ENCODE measurements around the gene NDRG4.

Gene NDRG4, protein sequence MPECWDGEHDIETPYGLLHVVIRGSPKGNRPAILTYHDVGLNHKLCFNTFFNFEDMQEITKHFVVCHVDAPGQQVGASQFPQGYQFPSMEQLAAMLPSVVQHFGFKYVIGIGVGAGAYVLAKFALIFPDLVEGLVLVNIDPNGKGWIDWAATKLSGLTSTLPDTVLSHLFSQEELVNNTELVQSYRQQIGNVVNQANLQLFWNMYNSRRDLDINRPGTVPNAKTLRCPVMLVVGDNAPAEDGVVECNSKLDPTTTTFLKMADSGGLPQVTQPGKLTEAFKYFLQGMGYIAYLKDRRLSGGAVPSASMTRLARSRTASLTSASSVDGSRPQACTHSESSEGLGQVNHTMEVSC

DNA sequence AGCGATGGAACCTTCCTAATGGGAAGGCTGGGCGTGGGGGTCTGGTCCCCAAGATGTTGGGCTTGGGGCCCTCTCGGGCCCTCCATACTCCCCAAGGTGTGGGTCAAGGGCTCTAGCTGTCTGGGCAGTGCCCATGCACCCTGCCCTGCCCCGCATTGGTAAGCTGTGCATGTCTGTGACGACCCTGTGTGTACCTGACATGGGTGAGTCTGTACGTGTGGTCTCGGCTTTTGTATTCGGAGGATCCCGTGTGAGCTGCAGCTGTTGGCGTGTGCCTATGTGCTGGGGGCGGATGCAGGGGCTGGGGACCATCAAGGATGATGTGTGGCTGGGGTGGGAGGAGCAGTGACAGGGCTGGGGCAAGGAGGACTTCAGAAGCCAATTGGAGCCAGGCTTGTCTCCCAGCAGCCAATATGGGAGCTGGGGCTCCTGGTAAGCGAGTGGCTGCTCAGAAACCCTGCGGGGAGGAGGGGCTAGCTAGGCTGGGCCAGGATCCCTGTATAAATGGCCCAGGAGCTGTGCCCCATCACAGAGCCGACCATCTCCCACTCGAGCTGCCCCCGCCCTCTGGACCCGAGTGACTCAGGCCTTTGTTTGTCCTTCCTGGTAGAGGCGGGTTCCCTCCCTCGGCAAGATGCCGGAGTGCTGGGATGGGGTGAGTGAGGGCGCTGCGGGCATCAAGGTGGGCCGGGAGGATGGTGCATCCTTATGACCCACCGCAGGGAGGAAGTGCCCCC lies at the start of gene NDRG4:
NDRG4 (plus strand) TSS at position 529 of the 737 bp plus-strand sequence; CDS start at position 635, 106 bp downstream.
- peaks cover 14% of the 10 kb centered on the region for H3K36me3 ChIP-seq (ENCODE audit: insufficient read depth, low read length)
- no peaks in the 10 kb centered on the region for H3K9me3 ChIP-seq (ENCODE audit: low read length)
- H3K4me3 ChIP-seq (ENCODE audit: low read length) = peak within 1 kb of the TSS; percentile 69
- H3K27me3 ChIP-seq (ENCODE audit: insufficient read depth, low read length) = no peaks in the 10 kb centered on the region
- H3K4me1 ChIP-seq (ENCODE audit: insufficient read depth, low read length) = peaks cover 37% of the 10 kb centered on the region
- peak within 1 kb of the TSS; percentile 8 for H2AFZ ChIP-seq (ENCODE audit: low read depth, low read length)

DNA sequence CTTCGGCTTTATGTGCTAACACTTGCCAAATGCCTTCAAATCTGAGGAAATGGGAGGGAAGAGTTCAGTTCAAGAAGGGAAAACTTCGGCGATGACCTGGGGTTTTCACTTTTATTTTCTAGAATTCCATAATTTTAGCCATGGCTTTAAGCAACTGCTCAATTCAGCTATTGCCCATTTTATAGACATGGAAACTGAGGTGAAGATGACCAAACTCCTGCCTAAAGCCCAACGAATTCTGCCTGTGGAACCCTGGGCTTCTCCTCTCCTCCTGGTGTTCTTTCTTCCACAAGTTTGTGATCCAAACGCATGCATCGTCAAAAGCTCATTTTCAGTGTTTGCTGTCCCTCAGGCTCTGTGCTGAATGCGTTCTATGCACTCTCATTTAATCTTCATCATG lies 49.4 kb upstream of the NDRG4 start:
- H3K4me3 ChIP-seq (ENCODE audit: low read length) = no peak overlapping the region
- H2AFZ ChIP-seq (ENCODE audit: low read depth, low read length) = no peak overlapping the region
- H3K27me3 ChIP-seq (ENCODE audit: insufficient read depth, low read length) = peaks cover 1% of the 10 kb centered on the region
- no peaks in the 10 kb centered on the region for H3K36me3 ChIP-seq (ENCODE audit: insufficient read depth, low read length)
- peaks cover 2% of the 10 kb centered on the region for H3K4me1 ChIP-seq (ENCODE audit: insufficient read depth, low read length)
- no peaks in the 10 kb centered on the region for H3K9me3 ChIP-seq (ENCODE audit: low read length)

DNA sequence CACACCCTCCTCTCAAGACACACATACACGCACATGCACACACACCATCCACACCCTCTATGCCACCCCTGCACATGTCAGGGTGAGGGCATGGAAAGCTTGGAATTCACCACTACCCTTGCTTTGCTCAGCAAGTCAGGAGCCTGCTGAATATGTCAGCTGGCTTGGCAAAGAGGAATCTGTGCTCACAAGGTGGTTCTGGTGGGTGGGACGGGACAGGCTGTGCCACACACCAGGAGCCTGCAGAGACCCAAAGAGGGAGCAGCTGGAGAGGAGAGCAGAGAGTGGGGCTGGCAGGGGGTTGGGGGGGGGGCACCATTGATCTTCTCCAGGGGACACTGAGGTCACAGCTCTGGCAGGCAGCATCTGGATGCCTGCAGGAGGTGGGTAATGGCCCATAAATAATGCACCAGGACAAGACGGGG lies 48.7 kb upstream of the NDRG4 start:
- Histone ChIP-seq H3K9me3 (ENCODE audit: low read length) (no peaks in the 10 kb centered on the region), H3K36me3 (ENCODE audit: insufficient read depth, low read length) (no peaks in the 10 kb centered on the region), H3K4me3 (ENCODE audit: low read length) (no peak overlapping the region), H2AFZ (ENCODE audit: low read depth, low read length) (no peak overlapping the region), H3K27me3 (ENCODE audit: insufficient read depth, low read length) (peaks cover 8% of the 10 kb centered on the region), H3K4me1 (ENCODE audit: insufficient read depth, low read length) (peaks cover 4% of the 10 kb centered on the region)

DNA sequence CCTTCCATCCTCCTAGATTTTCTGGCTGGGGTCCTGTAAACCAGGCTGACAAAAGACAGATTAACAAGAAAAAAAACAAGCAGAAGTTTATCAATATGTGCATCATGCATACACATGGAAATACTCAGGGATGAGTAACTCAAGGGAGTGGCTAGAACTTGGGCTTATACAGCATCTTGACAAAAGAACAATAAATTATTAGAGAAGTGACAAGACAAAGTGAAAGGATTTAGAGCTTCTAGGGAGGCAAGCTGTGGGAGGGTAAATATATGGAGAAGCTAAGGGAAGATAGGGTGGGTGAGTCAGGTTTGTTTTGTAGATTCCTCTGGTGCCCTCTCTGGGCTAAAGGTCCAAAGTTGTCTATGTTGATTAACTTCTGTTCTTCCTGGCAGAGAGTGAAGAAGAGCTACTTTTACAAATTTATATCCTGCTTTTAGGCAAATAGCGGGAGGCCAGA lies 48.0 kb upstream of the NDRG4 start:
- H3K9me3 ChIP-seq (ENCODE audit: low read length) = no peaks in the 10 kb centered on the region
- H3K4me3 ChIP-seq (ENCODE audit: low read length) = no peak overlapping the region
- H2AFZ ChIP-seq (ENCODE audit: low read depth, low read length) = no peak overlapping the region
- peaks cover 4% of the 10 kb centered on the region for H3K4me1 ChIP-seq (ENCODE audit: insufficient read depth, low read length)
- H3K27me3 ChIP-seq (ENCODE audit: insufficient read depth, low read length) = peaks cover 8% of the 10 kb centered on the region
- H3K36me3 ChIP-seq (ENCODE audit: insufficient read depth, low read length) = no peaks in the 10 kb centered on the region

DNA sequence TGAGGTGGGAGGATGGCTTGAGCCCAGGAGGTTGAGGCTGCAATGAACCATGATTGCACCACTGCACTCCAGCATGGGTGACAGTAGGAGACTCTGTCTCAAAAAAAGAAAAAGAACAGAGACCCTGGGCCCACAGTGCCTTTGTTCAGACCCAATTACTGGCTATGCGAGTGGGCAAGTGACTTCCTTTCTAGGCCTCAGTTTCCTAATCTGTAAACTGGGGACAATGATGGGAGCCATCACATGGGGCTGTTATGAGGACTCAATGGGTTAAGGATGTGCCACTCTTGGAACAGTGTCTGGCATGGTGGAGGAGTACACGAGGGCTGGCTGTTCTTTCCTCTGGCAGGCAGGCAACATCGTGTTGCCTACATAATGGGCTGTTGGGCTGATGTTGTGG lies 47.3 kb upstream of the NDRG4 start:
- Histone ChIP-seq H3K4me1 (ENCODE audit: insufficient read depth, low read length) (peaks cover 4% of the 10 kb centered on the region), H3K27me3 (ENCODE audit: insufficient read depth, low read length) (peaks cover 8% of the 10 kb centered on the region), H2AFZ (ENCODE audit: low read depth, low read length) (no peak overlapping the region), H3K9me3 (ENCODE audit: low read length) (no peaks in the 10 kb centered on the region), H3K36me3 (ENCODE audit: insufficient read depth, low read length) (no peaks in the 10 kb centered on the region), H3K4me3 (ENCODE audit: low read length) (no peak overlapping the region)

DNA sequence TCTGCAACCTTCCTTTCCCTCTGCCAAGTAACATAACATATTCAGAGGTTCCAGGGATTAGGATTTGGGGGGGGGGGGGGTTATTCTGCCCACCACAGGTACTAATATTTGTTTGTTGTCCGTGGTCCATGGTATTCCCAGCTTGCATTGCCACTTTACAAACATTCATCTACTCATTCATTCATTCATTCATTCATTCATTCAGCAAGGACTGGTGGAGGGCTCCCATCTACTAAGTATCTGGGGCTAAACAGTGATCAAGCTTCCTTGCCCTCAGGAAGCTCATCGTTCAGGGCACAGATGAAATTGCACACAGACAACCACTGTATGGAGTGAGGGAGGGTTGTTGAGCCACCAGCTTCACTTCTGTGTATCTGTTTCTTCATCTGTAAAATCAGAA lies 45.8 kb upstream of the NDRG4 start:
- no peaks in the 10 kb centered on the region for H3K36me3 ChIP-seq (ENCODE audit: insufficient read depth, low read length)
- peaks cover 14% of the 10 kb centered on the region for H3K27me3 ChIP-seq (ENCODE audit: insufficient read depth, low read length)
- no peak overlapping the region for H2AFZ ChIP-seq (ENCODE audit: low read depth, low read length)
- H3K4me1 ChIP-seq (ENCODE audit: insufficient read depth, low read length) = peaks cover 4% of the 10 kb centered on the region
- no peaks in the 10 kb centered on the region for H3K9me3 ChIP-seq (ENCODE audit: low read length)
- H3K4me3 ChIP-seq (ENCODE audit: low read length) = no peak overlapping the region

DNA sequence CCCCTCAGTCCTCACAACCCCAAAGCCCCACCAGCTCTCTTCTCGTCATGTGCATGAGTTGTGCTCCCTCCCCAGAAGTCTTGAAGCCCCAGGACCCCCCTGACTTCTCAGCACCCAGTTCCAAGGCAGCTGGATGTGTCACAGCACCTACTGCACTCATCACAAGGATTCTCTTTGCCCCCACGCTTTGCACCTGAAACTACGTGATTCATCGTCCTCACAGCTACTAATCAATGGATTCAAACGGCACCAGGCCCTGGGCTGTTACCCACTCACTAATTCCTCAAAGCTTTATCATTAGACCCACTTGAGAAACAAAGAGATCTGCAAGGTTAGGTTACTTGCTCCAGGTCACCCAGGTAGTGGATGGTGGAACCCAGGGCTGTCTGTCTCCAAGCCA lies 45.1 kb upstream of the NDRG4 start:
- no peaks in the 10 kb centered on the region for H3K9me3 ChIP-seq (ENCODE audit: low read length)
- no peaks in the 10 kb centered on the region for H3K36me3 ChIP-seq (ENCODE audit: insufficient read depth, low read length)
- no peak overlapping the region for H3K4me3 ChIP-seq (ENCODE audit: low read length)
- no peak overlapping the region for H2AFZ ChIP-seq (ENCODE audit: low read depth, low read length)
- peaks cover 20% of the 10 kb centered on the region for H3K27me3 ChIP-seq (ENCODE audit: insufficient read depth, low read length)
- peaks cover 4% of the 10 kb centered on the region for H3K4me1 ChIP-seq (ENCODE audit: insufficient read depth, low read length)

DNA sequence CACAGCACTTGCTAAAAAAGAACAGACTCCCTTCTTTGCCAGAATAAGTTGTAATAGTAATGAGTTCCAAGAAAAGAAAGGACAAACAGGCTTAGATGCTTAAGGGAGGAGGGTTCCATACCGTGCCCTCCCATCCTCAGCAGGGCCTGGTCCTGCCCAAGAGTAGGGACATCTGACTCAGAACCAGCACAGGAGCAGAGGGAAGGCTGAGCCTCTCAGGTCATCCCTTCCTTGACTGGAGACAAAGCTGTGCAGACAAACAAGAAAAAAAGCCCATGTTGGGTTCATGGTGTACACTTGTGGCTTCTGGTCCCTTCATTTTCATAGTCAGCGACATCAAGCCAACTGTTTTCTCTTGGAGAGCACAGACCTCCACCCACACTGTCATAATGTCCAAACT lies 44.2 kb upstream of the NDRG4 start:
- Histone ChIP-seq H3K36me3 (ENCODE audit: insufficient read depth, low read length) (no peaks in the 10 kb centered on the region), H3K9me3 (ENCODE audit: low read length) (no peaks in the 10 kb centered on the region), H3K27me3 (ENCODE audit: insufficient read depth, low read length) (peaks cover 28% of the 10 kb centered on the region), H3K4me1 (ENCODE audit: insufficient read depth, low read length) (peaks cover 4% of the 10 kb centered on the region), H2AFZ (ENCODE audit: low read depth, low read length) (no peak overlapping the region), H3K4me3 (ENCODE audit: low read length) (no peak overlapping the region)

DNA sequence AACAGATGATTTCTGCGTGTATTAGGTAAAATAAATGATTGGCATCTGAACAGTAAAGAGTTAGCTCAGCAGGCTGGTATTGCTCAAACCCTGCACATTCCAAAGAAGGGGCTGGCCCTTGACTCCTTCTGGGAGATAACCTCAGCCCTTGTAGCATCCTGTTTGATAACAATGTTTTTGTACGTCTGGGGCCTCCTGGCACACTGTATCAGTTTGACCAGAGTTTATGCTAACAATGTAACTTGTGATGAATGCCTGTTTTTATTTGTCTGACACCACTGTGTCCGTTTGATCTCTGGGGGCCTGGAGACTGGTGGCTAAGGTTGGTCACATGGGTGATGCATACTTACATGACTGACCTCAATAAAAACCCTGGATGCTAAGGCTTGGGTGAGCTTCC lies 43.8 kb upstream of the NDRG4 start:
- H3K4me3 ChIP-seq (ENCODE audit: low read length) = no peak overlapping the region
- H3K4me1 ChIP-seq (ENCODE audit: insufficient read depth, low read length) = peaks cover 4% of the 10 kb centered on the region
- H3K36me3 ChIP-seq (ENCODE audit: insufficient read depth, low read length) = no peaks in the 10 kb centered on the region
- no peak overlapping the region for H2AFZ ChIP-seq (ENCODE audit: low read depth, low read length)
- H3K9me3 ChIP-seq (ENCODE audit: low read length) = no peaks in the 10 kb centered on the region
- peaks cover 32% of the 10 kb centered on the region for H3K27me3 ChIP-seq (ENCODE audit: insufficient read depth, low read length)

DNA sequence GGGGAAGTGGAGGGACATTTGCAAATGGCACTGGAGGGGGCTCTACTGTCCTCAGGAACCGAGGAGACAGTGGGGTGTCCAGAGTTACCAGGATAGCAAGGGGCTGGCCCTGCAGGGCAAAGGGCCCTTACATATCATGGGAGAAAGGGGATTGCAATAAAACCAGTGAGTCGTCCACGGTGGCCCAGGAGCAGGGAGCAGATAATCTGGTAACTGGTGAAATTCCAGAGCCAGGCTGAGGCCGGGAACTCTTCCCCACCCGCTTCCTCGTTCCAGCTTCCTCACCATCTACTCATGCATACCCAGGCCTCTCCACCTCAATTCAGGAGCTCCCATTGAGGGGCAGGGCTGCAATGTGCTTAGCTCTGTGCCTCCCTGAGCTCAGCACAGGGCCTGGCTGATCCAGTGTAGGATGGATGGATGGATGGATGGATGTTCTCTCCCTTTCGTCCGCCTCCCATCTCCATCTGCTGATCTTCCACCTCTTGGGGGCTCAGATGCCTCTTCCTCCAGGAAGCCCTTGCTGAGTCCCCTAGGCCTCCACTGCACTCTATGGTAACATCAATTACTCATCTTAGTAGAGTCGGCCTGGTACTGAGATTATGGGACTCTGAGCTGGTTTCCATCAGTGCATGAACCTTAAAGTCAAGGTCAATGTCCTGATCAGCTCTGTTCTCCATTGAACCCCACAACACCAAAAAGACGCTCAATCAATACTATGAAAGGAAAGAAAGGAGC lies 41.2 kb upstream of the NDRG4 start:
- H3K27me3 ChIP-seq (ENCODE audit: insufficient read depth, low read length) = peaks cover 50% of the 10 kb centered on the region
- H3K4me3 ChIP-seq (ENCODE audit: low read length) = no peak overlapping the region
- H3K9me3 ChIP-seq (ENCODE audit: low read length) = no peaks in the 10 kb centered on the region
- peaks cover 3% of the 10 kb centered on the region for H3K4me1 ChIP-seq (ENCODE audit: insufficient read depth, low read length)
- no peak overlapping the region for H2AFZ ChIP-seq (ENCODE audit: low read depth, low read length)
- no peaks in the 10 kb centered on the region for H3K36me3 ChIP-seq (ENCODE audit: insufficient read depth, low read length)

DNA sequence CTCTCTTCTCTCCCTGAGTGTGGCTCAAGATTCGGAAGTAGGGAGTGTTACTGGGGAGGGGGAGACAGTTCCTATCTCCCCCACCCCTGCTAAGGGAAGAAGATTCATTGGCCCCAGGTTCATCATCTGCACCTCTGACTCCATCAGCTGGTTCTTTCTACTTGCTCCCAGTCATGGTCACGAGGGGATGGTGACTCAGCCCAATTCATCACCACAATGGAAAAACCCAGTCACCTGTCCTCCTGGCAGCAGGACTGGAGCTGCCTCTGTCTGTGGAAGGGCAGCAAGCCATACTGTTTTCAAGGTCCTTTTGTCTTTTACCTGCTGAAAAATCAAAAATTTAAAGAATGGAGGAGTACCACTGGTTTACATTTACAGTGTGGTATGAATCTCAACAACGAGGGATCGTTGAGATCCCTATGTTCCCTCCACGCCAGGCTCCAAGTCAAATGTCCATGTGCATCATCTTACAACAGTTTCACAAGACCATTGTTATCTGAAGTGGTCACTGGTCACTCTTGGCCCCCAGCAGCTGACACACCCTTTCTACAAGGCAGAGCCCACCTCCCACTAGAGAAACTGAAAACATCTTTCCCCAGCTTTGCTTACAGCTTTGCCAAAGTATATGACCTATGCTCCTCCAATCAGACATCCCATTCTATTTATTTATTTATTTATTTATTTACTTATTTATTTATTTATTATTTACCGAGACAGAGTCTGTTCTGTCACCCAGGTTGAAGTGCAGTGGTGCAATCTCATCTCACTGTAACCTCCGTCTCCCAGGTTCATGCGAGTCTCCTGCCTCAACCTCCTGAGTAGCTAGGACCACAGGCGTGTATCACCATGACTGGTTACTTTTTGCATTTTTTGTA lies 40.4 kb upstream of the NDRG4 start:
- H2AFZ ChIP-seq (ENCODE audit: low read depth, low read length) = no peak overlapping the region
- peaks cover 4% of the 10 kb centered on the region for H3K4me1 ChIP-seq (ENCODE audit: insufficient read depth, low read length)
- H3K36me3 ChIP-seq (ENCODE audit: insufficient read depth, low read length) = no peaks in the 10 kb centered on the region
- H3K9me3 ChIP-seq (ENCODE audit: low read length) = no peaks in the 10 kb centered on the region
- no peak overlapping the region for H3K4me3 ChIP-seq (ENCODE audit: low read length)
- H3K27me3 ChIP-seq (ENCODE audit: insufficient read depth, low read length) = peaks cover 55% of the 10 kb centered on the region

DNA sequence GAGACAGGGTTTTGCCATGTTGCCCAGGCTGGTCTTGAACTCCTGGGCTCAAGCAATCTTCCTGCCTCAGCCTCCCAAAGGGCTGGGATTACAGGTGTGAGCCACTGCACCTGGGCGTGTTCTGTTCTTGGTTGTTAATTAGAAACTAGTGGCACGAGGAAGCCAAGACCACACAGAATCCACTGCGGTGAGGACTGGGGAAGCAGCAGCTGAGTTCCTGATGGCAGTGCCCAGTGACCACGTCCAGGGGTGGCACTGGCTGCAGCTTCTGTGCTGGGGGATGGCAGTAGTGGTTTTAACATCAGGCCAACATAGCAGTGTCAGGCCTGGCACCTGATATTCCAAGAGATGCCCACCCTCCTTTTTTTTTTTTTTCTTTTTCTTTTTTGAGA lies 39.7 kb upstream of the NDRG4 start:
- Histone ChIP-seq H3K36me3 (ENCODE audit: insufficient read depth, low read length) (no peaks in the 10 kb centered on the region), H2AFZ (ENCODE audit: low read depth, low read length) (no peak overlapping the region), H3K4me3 (ENCODE audit: low read length) (no peak overlapping the region), H3K27me3 (ENCODE audit: insufficient read depth, low read length) (peaks cover 61% of the 10 kb centered on the region), H3K4me1 (ENCODE audit: insufficient read depth, low read length) (peaks cover 4% of the 10 kb centered on the region), H3K9me3 (ENCODE audit: low read length) (no peaks in the 10 kb centered on the region)

Data from neuron (in vitro differentiated cells).